Neutrophil (primary cell): Measurements from ENCODE around the gene ZNF384.
"Not testable (repeated sequence)": the region's sequence is repeated elsewhere in the genome, so short reads cannot be mapped to it uniquely, and the experiment has no call there.

ENCODE experiments used
- H3K27ac ChIP-seq: fragments of 200-600 bp; sonication (generic); 2 replicates; pipeline ENCODE4 v1.5.1; 2016; ENCODE audit warnings: mild to moderate bottlenecking, moderate library complexity
- H3K27me3 ChIP-seq: fragments of 200-600 bp; sonication (generic); 2 replicates; pipeline ENCODE4 v1.6.0; 2016; ENCODE audit warnings: mild to moderate bottlenecking
- H3K36me3 ChIP-seq: fragments of 200-600 bp; sonication (generic); 2 replicates; pipeline ENCODE4 v1.5.1; 2017
- H3K4me1 ChIP-seq, 2 experiments: fragments of 200-600 bp in 1 of 2; sonication (generic) in 1 of 2; 1 replicate in 1 of 2; 2 replicates in 1 of 2; pipeline versions ENCODE4 v1.5.1 to v1.6.1; 2013 to 2016; ENCODE audit warnings: low read depth in 1 of 2, low read length in 1 of 2, mild to moderate bottlenecking in 1 of 2, moderate library complexity in 1 of 2; ENCODE audit not compliant: control insufficient read depth in 1 of 2, insufficient read depth in 1 of 2
- H3K4me3 ChIP-seq, 2 experiments: fragments of 200-600 bp in 1 of 2; sonication (generic) in 1 of 2; 1 replicate in 1 of 2; 2 replicates in 1 of 2; pipeline ENCODE4 v1.5.1; 2013 to 2016; ENCODE audit warnings: low read depth in 1 of 2, low read length in 1 of 2, mild to moderate bottlenecking in 1 of 2, moderate library complexity in 1 of 2
- H3K9me3 ChIP-seq: fragments of 200-600 bp; sonication (generic); 2 replicates; pipeline ENCODE4 v1.5.1; 2016
- TF ChIP-seq, protein P1 (sequence below): fragments of 200-600 bp; sonication (generic); IDR thresholded peaks from 2 replicates; pipeline ENCODE4 v1.5.1; 2016; ENCODE audit warnings: antibody characterized with exemption

Gene ZNF384

GRCh38 chr12:6716874-6717437 lies 27.8 kb upstream of the ZNF384 start:
- H3K4me3 ChIP-seq: no peak overlapping the region
- H3K36me3 ChIP-seq: no peaks in the 10 kb centered on the region
- H3K27ac ChIP-seq: no peak overlapping the region
- TF ChIP-seq, protein P1, sequence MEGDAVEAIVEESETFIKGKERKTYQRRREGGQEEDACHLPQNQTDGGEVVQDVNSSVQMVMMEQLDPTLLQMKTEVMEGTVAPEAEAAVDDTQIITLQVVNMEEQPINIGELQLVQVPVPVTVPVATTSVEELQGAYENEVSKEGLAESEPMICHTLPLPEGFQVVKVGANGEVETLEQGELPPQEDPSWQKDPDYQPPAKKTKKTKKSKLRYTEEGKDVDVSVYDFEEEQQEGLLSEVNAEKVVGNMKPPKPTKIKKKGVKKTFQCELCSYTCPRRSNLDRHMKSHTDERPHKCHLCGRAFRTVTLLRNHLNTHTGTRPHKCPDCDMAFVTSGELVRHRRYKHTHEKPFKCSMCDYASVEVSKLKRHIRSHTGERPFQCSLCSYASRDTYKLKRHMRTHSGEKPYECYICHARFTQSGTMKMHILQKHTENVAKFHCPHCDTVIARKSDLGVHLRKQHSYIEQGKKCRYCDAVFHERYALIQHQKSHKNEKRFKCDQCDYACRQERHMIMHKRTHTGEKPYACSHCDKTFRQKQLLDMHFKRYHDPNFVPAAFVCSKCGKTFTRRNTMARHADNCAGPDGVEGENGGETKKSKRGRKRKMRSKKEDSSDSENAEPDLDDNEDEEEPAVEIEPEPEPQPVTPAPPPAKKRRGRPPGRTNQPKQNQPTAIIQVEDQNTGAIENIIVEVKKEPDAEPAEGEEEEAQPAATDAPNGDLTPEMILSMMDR: no peak
- no peaks in the 10 kb centered on the region for H3K9me3 ChIP-seq
- H3K4me1 ChIP-seq: no peaks in the 10 kb centered on the region
- peaks cover 5% of the 10 kb centered on the region for H3K27me3 ChIP-seq

DNA sequence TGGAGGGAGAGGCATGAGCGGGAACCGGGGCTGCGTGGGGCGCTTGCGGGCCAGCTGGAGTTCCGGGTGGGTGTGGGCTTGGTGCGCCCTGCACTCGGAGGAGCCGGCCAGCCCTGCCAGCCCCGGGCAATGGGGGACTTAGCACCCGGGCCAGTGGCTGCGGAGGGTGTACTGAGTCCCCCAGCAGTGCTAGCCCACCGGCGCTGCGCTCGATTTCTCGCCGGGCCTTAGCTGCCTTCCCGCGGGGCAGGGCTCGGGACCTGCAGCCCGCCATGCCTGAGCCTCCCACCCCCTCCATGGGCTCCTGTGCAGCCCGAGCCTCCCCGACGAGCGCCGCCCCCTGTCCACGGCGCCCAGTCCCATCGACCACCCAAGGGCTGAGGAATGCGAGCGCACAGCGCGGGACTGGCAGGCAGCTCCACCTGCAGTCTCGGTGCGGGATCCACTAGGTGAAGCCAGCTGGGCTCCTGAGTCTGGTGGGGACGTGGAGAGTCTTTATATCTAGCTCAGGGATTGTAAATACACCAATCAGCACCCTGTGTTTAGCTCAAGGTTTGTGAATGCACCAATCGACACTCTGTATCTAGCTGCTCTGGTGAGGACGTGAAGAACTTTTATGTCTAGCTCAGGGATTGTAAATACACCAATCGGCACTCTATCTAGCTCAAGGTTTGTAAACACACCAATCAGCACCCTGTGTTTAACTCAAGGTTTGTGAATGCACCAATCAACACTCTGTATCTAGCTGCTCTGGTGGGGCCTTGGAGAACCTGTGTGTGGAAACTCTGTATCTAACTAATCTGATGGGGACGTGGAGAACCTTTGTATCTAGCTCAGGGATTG lies 27.1 kb upstream of the ZNF384 start:
- H3K36me3 ChIP-seq, H3K4me3 ChIP-seq, H3K9me3 ChIP-seq, H3K27ac ChIP-seq, H3K27me3 ChIP-seq, H3K4me1 ChIP-seq: not testable (repeated sequence)

DNA sequence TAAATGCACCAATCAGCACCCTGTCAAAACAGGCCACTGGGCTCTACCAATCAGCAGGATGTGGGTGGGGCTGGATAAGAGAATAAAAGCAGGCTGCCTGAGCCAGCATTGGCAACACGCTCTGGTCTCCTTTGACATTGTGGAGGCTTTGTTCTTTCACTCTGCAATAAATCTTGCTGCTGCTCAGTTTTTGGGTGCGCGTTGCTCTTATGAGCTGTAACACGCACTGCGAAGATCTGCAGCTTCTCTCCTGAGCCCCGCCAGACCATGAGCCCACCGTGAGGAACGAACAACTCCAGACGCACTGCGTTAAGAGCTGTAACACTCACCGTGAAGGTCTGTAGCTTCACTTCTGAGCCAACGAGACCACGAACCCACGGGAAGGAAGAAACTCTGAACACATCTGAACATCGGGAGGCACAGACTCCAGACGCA lies 19.8 kb upstream of the ZNF384 start:
- no peak overlapping the region for H3K27ac ChIP-seq
- no peaks in the 10 kb centered on the region for H3K9me3 ChIP-seq
- TF ChIP-seq, protein P1: no peak
- H3K4me3 ChIP-seq: no peak overlapping the region
- H3K27me3 ChIP-seq: peaks cover 51% of the 10 kb centered on the region
- no peaks in the 10 kb centered on the region for H3K36me3 ChIP-seq
- H3K4me1 ChIP-seq: no peaks in the 10 kb centered on the region

GRCh38 chr12:6708351-6708750 lies 19.2 kb upstream of the ZNF384 start:
- H3K4me3 ChIP-seq, H3K4me1 ChIP-seq, H3K27ac ChIP-seq, H3K9me3 ChIP-seq, H3K36me3 ChIP-seq: not testable (repeated sequence)
- peaks cover 56% of the 10 kb centered on the region for H3K27me3 ChIP-seq

DNA sequence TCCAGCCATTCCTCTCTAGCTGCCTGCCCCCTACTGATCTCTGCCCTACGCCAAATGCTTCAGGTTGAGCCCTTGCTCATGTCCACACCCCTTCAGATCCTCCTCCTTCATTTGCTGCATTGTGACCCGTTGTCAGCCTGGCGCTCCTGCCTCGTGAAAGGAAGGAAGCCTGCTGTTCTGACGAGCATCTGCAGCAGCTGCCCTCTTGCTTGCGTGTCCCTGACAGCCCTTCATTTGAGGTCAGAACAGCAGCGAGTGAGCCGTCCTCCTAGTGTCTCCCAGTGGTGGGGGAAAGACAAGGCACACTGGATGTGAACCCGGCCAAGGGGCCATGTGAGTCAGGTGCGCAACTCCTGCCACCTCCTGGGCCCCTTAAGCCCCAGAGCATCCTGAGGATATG lies 14.5 kb upstream of the ZNF384 start:
- Histone ChIP-seq H3K27me3 (peaks cover 86% of the 10 kb centered on the region), H3K4me3 (no peak overlapping the region), H3K36me3 (no peaks in the 10 kb centered on the region), H3K27ac (no peak overlapping the region), H3K9me3 (no peaks in the 10 kb centered on the region), H3K4me1 (peaks cover 0 to 11% of the 10 kb centered on the region in 2 experiments)
- TF ChIP-seq, protein P1: no peak

DNA sequence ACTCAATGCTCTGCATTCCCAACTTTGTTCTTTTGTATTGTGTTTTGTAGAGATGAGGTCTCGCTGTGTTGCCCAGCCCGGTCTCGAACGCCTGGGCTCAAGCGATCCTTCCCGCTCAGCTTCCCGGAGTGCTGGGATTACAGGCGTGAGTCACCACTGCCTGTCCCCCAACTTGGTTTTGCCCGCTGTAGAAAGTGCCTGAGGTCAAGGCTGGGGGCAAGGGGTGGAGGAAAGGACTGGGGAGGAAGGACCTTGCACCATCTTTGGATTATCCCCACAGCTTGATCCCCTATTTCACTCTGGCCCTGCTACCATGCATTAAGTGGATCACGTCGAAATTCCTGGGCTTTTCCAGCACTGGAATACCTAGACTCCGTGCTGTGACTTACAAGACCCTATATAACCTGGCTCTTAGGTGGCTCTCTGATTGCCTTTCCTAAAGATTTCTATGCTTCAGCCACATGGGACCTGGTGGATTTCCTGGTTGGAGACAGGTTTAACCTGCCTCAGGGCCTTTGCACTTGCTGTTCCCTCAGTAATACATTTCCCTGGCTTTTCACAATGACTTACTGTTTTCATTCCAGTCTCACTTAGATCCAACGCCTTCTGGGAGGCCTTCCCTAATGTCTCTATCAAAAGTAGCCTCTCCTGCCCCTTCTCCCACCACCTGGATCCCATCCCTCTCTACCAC lies 12.0 kb upstream of the ZNF384 start:
- Histone ChIP-seq H3K4me1 (peaks cover 0 to 11% of the 10 kb centered on the region in 2 experiments), H3K27me3 (peaks cover 100% of the 10 kb centered on the region), H3K4me3 (no peak overlapping the region), H3K27ac (no peak overlapping the region), H3K36me3 (no peaks in the 10 kb centered on the region), H3K9me3 (no peaks in the 10 kb centered on the region)
- TF ChIP-seq, protein P1: no peak
